HG02678 (cell line): ENCODE data around the gene PRKAG1.

Source experiments
- ATAC-seq: cut with Tn5 transposase; IDR thresholded peaks from one replicate; pipeline ENCODE4 v1.9.1; 2021; ENCODE audit warnings: mild to moderate bottlenecking, moderate library complexity; ENCODE audit not compliant: unreplicated experiment

Gene PRKAG1

GRCh38 chr12:49050507-49051372 is 32.2 kb upstream of the PRKAG1 start:
- ATAC-seq, result no peak

GRCh38 chr12:49049566-49050224 is 31.1 kb upstream of the PRKAG1 start:
- ATAC-seq, result no peak

DNA sequence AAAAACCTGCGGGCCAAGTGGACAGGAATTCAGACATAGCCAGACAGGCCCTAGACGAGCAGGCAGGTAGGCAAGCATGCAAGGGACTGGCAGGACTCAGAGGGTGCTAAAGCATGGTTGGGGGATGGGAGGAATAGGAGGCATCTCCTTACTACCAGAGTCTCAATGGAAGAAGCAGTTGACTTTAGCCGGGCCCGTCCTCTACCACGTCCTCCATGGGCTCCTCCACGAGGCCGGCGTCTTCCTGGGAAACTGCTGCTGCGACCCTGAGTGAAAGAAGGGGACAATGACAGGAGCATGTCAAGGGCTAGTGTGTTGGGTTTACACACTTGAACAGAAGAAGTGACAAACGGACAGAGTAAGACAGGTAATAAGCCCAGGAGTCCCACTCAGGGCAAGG is 30.4 kb upstream of the PRKAG1 start:
- no peak for ATAC-seq

GRCh38 chr12:49046129-49046895 is 27.7 kb upstream of the PRKAG1 start:
- no peak for ATAC-seq

DNA sequence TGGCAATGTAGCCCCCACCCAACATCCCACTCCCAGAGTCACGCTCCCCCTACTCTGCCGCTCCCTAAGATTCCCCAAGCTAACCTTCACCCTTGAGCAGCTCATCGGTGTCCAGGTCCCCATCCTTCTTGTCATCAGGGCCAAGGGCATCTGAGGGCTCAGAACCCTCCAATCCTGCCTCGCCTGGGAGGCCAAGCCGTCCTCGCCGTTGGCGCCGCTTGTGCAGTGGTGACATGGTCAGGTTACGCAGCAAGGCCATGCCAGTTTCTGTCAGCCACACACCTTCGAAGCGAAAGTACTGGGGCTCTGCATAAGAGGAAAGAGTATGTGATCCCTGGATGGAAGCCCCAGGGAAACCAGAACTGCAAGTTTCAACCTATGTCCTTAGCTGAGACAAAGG is 26.1 kb upstream of the PRKAG1 start:
- no peak for ATAC-seq

GRCh38 chr12:49043856-49044258 is 25.3 kb upstream of the PRKAG1 start:
- ATAC-seq, result no peak

DNA sequence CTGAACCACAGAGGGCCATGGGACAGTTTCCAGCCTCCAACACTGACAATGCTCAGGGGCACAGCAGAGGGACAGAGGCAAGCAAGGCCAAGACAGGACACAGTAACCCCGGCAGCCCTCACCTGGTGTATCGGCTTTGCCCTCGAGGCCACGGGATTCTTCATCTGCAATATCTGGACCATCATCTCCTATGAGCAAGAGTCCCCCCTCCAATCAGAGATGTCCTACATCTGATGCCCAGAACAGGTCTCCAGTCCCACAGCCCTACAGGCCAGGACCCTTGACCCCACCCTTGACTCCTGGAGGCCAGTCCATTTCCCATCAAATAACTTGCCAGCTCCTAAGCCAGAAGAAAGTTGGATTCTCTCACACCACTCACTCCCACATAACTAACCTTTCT is 24.7 kb upstream of the PRKAG1 start:
- no peak for ATAC-seq

- ATAC-seq, result no peak
Observed at GRCh38 chr12:49041881-49042484, 23.4 kb upstream of the PRKAG1 start.

GRCh38 chr12:49041036-49041880 is 22.7 kb upstream of the PRKAG1 start:
- ATAC-seq, result no peak

GRCh38 chr12:49040364-49040855 is 21.8 kb upstream of the PRKAG1 start:
- no peak for ATAC-seq

DNA sequence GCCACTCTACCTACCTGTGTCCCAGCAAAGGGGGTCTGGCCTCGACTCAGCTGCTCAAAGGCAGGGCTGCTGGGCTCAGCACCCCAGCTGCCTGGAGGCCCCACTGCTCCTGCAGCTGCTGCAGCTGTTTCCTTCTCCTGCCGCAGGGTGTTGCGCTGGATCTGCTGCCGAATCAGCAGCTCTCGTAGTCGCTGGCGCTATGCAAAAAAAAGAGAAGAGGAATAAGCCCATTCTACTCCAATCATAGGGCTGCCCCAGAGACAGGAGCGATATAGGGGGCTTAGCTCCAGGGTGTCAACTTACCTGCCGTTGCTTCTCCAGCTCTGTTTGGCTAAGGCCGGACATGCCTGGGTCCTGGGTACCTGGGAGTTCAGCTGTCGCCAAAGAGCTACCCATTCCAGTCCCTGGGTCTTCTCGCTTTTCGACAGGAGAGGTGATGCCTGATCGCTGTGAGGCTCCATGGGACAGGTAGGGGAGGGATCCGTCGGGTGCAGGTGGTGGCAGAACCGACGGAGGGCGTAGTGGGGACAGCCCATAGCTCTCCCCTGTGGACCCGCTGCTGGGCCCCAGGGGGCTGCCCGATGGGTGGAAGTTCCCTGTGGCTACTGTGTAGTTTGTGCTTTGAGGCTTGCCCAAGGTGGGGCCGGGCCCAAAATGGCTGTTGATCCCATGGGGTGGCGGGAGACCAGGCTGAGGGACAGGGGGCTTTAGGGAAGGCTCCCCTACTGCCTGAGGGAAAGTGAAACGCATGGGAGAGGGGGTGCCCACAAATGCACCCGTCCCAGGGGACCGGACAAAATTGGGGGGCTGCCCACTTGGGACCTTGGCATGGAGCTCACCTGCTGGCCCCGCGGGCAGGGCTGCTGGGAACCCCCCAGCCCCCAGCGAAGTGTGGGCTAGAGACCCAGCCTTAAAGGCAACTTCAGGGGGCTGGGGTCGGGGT is 21.1 kb upstream of the PRKAG1 start:
- ATAC-seq, result no peak

DNA sequence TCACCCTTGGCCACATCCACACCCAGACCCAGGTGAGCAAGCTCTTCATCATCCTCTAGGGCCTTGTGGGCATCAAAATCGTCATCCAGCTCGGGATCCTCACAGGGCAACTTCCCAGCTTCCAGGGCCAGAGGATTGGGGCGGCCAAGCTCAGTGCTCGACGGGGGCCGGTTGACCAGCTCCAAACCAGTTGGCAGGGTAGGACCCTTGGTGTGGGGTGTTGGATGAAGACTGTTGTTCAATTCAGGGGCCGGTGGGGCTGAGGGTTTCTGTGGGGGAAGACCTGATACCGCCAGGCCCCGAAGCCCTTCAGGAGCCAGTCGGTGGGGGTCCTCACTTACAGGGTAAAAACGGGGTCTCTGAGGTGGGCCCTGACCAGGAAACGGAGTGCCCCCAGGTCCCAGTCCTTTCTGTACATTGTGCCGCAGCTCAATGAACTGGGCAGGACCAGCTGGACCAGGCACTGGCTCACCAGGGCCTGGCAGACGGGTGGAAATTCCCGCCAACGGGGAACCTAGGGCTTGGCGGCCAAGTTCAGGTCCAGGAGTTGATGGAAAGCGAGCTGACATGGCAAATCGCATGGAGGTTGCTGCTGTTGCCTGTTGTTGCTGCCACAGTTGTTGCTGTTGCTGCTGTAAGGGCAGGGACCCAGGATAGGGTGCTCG is 19.8 kb upstream of the PRKAG1 start:
- no peak for ATAC-seq

- ATAC-seq, result no peak
Observed at GRCh38 chr12:49037947-49038237, 19.3 kb upstream of the PRKAG1 start.

DNA sequence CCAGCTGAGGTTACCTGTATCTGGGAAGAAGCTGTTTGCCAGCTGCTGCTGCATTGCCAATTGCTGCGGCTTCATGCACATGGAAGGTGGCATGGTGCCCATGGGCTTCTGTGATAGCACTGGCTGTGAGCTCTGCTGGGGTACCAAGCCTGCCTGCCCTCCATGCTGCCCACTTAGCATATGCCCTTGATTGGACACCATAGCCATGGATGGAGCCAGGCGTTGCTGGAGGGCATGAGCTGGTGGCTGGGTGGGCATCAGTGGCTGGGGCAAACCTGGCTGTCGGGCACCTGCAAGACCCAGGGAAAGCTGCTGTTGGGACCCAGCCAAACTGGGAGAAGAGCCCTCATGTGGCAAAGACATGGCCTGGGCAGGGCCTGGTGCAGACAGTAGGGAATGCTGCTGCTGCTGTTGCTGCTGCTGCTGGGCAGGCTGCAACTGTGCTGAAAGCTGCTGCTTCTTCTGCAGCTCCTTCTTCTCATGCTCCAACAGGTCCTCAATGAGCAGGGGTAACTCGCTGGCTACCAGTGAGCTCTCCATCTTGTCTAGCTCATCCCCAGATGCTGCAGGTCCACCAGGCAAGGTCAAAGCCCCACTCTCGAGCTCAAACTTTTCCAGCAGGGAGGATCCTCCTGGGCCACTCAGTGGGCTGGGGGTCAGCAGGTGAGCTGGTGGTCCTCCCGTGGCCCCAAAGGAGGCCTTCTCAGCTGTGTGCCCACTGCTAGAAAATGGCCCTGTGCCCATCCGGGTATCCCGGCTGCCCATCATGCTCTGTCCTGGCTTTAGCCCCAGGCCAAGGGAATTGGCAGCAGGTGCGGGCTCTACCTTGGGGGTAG is 18.8 kb upstream of the PRKAG1 start:
- ATAC-seq, result no peak

DNA sequence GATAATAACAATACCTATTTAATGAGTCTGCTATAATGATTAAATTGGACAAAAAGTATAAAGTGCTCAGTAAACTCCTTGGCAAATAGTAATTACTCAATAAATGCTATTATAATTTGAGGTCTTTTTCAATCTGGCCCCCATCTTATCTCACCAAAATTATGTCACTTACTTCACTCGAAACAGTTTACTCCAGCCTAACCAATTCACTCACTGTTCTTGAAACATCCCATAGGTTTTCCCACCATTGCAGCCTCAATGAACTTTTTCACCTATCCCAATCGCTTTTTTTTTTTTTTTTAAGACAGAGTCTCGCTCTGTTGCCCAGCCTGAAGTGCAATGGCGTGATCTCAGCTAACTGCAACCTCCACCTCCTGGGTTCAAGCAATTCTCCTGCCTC is 17.5 kb upstream of the PRKAG1 start:
- no peak for ATAC-seq

DNA sequence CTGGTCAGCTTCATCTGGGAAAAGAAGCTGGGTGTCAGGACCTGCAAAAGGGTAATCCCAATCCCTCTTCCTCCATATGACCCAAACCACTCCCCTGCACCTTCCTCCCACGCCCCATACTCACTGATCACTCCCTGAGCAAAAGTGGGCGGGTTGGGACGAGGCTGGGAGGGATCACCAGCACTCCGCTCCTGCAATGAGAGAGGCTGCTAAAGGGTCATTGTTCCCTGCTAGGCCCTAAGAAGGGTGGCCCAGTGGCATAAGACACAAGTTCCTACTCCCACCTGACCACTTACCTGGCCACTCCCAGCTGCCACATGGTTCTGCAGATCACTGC is 15.7 kb upstream of the PRKAG1 start:
- no peak for ATAC-seq

DNA sequence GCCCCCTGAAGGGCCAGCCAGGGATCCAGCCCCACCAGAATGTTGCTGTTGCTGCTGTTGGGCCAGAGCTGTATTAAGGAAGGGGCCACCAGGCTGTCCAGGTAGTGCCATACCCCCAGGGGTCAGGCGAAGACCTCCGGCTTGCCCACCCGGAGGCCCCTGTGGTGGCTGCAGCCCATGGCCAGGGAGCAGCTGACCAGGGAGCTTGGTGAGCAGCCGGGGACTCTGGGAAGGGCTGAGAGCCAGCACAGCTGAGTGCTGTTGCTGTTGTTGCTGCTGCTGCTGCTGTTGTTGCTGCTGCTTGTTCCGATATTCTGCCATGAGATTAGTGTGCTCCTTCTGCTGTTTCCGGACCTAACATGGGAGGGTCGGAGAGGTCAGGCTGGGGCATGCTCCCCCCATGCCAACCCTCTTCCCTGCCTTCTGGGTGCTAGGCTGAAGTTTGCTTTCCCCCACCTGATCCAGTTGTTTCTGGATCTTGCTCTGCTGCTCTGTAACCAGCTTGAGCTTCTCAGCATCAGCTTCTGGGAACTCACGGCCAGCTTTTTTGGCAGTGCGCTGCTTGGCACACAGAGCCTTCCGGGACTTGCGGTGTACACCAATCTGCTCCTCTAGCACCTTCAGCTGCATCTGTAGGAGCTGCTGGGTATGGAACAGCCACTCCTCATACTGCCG is 15.2 kb upstream of the PRKAG1 start:
- ATAC-seq, result no peak
